T-helper 1 cell treated with Interleukin-12 subunit alpha and Interleukin-12 subunit beta and Interleukin-4 antibody, amounts not matched to agents 30 μg/mL and 1 μg/mL, for 36 hours (primary cell): ENCODE results near the gene ENDOD1.

Experiments used
- H3K27ac Mint-ChIP-seq: one replicate; pipeline ENCODE4 v1.8.0; 2021; ENCODE audit warnings: mild to moderate bottlenecking, mixed read lengths
- H3K27me3 Mint-ChIP-seq: one replicate; pipeline ENCODE4 v1.8.0; 2021; ENCODE audit warnings: low read depth, mixed read lengths
- H3K36me3 Mint-ChIP-seq: one replicate; pipeline ENCODE4 v1.8.0; 2021; ENCODE audit warnings: low read depth, mixed read lengths
- H3K4me1 Mint-ChIP-seq: one replicate; pipeline ENCODE4 v1.8.0; 2021; ENCODE audit warnings: low read depth, mixed read lengths
- H3K4me3 Mint-ChIP-seq: one replicate; pipeline ENCODE4 v1.8.0; 2021; ENCODE audit warnings: mild to moderate bottlenecking, moderate library complexity, mixed read lengths
- H3K9me3 Mint-ChIP-seq: one replicate; pipeline ENCODE4 v1.8.0; 2021; ENCODE audit warnings: mixed read lengths

Gene ENDOD1

GRCh38 chr11:95086151-95086550 lies 3.5 kb upstream of the ENDOD1 start:
- no peak overlapping the region for H3K27ac Mint-ChIP-seq
- H3K4me1 Mint-ChIP-seq = peaks cover 40% of the 10 kb centered on the region
- H3K4me3 Mint-ChIP-seq = no peak overlapping the region
- no peaks in the 10 kb centered on the region for H3K9me3 Mint-ChIP-seq
- peaks cover 4% of the 10 kb centered on the region for H3K36me3 Mint-ChIP-seq
- H3K27me3 Mint-ChIP-seq = no peaks in the 10 kb centered on the region

- no peak overlapping the region for H3K4me3 Mint-ChIP-seq
- peaks cover 49% of the 10 kb centered on the region for H3K4me1 Mint-ChIP-seq
- H3K9me3 Mint-ChIP-seq = no peaks in the 10 kb centered on the region
- peaks cover 4% of the 10 kb centered on the region for H3K36me3 Mint-ChIP-seq
- H3K27ac Mint-ChIP-seq = no peak overlapping the region
- no peaks in the 10 kb centered on the region for H3K27me3 Mint-ChIP-seq
Measured at GRCh38 chr11:95086836-95087570, 2.6 kb upstream of the ENDOD1 start.

- H3K27me3 Mint-ChIP-seq = no peaks in the 10 kb centered on the region
- H3K4me1 Mint-ChIP-seq = peaks cover 62% of the 10 kb centered on the region
- peaks cover 4% of the 10 kb centered on the region for H3K36me3 Mint-ChIP-seq
- no peaks in the 10 kb centered on the region for H3K9me3 Mint-ChIP-seq
- H3K4me3 Mint-ChIP-seq = peak overlapping the region; percentile 89
- H3K27ac Mint-ChIP-seq = peak overlapping the region; percentile 98
Measured at GRCh38 chr11:95088946-95089619, 563 bp upstream of the ENDOD1 start.

- Mint-ChIP-seq H3K4me1 (peaks cover 59% of the 10 kb centered on the region), H3K36me3 (peaks cover 7% of the 10 kb centered on the region), H3K9me3 (no peaks in the 10 kb centered on the region), H3K4me3 (peak overlapping the region; percentile 8), H3K27me3 (no peaks in the 10 kb centered on the region), H3K27ac (no peak overlapping the region)
Measured at GRCh38 chr11:95091663-95092180, 2.1 kb downstream of the ENDOD1 start.

GRCh38 chr11:95092549-95093324 lies 3.1 kb downstream of the ENDOD1 start:
- H3K4me1 Mint-ChIP-seq = peaks cover 64% of the 10 kb centered on the region
- no peaks in the 10 kb centered on the region for H3K9me3 Mint-ChIP-seq
- peak overlapping the region; percentile 4 for H3K27ac Mint-ChIP-seq
- peaks cover 14% of the 10 kb centered on the region for H3K36me3 Mint-ChIP-seq
- H3K27me3 Mint-ChIP-seq = no peaks in the 10 kb centered on the region
- peak overlapping the region; percentile 56 for H3K4me3 Mint-ChIP-seq

GRCh38 chr11:95093548-95093947 lies 3.9 kb downstream of the ENDOD1 start:
- peak overlapping the region; percentile 56 for H3K4me3 Mint-ChIP-seq
- no peaks in the 10 kb centered on the region for H3K9me3 Mint-ChIP-seq
- no peaks in the 10 kb centered on the region for H3K27me3 Mint-ChIP-seq
- H3K27ac Mint-ChIP-seq = no peak overlapping the region
- peaks cover 14% of the 10 kb centered on the region for H3K36me3 Mint-ChIP-seq
- peaks cover 61% of the 10 kb centered on the region for H3K4me1 Mint-ChIP-seq

GRCh38 chr11:95095858-95096587 lies 6.4 kb downstream of the ENDOD1 start:
- H3K36me3 Mint-ChIP-seq = peaks cover 12% of the 10 kb centered on the region
- H3K9me3 Mint-ChIP-seq = no peaks in the 10 kb centered on the region
- H3K27ac Mint-ChIP-seq = peak overlapping the region; percentile 42
- H3K4me3 Mint-ChIP-seq = no peak overlapping the region
- peaks cover 48% of the 10 kb centered on the region for H3K4me1 Mint-ChIP-seq
- H3K27me3 Mint-ChIP-seq = no peaks in the 10 kb centered on the region

- no peaks in the 10 kb centered on the region for H3K9me3 Mint-ChIP-seq
- H3K4me3 Mint-ChIP-seq = no peak overlapping the region
- H3K27ac Mint-ChIP-seq = peak overlapping the region; percentile 0
- H3K36me3 Mint-ChIP-seq = peaks cover 14% of the 10 kb centered on the region
- no peaks in the 10 kb centered on the region for H3K27me3 Mint-ChIP-seq
- H3K4me1 Mint-ChIP-seq = peaks cover 36% of the 10 kb centered on the region
Measured at GRCh38 chr11:95097209-95097608, 7.6 kb downstream of the ENDOD1 start.

GRCh38 chr11:95098826-95099225 lies 9.2 kb downstream of the ENDOD1 start:
- Mint-ChIP-seq H3K9me3 (no peaks in the 10 kb centered on the region), H3K4me3 (no peak overlapping the region), H3K4me1 (peaks cover 21% of the 10 kb centered on the region), H3K27ac (no peak overlapping the region), H3K27me3 (no peaks in the 10 kb centered on the region), H3K36me3 (peaks cover 14% of the 10 kb centered on the region)

GRCh38 chr11:95100191-95100648 lies 10.6 kb downstream of the ENDOD1 start:
- H3K27ac Mint-ChIP-seq = no peak overlapping the region
- H3K9me3 Mint-ChIP-seq = no peaks in the 10 kb centered on the region
- H3K36me3 Mint-ChIP-seq = peaks cover 13% of the 10 kb centered on the region
- H3K4me1 Mint-ChIP-seq = peaks cover 13% of the 10 kb centered on the region
- no peak overlapping the region for H3K4me3 Mint-ChIP-seq
- no peaks in the 10 kb centered on the region for H3K27me3 Mint-ChIP-seq

GRCh38 chr11:95100856-95101507 lies 11.3 kb downstream of the ENDOD1 start:
- no peaks in the 10 kb centered on the region for H3K9me3 Mint-ChIP-seq
- H3K4me1 Mint-ChIP-seq = peaks cover 12% of the 10 kb centered on the region
- H3K27ac Mint-ChIP-seq = no peak overlapping the region
- no peaks in the 10 kb centered on the region for H3K27me3 Mint-ChIP-seq
- peaks cover 14% of the 10 kb centered on the region for H3K36me3 Mint-ChIP-seq
- no peak overlapping the region for H3K4me3 Mint-ChIP-seq

- H3K4me1 Mint-ChIP-seq = peaks cover 8% of the 10 kb centered on the region
- H3K27me3 Mint-ChIP-seq = no peaks in the 10 kb centered on the region
- H3K36me3 Mint-ChIP-seq = peaks cover 12% of the 10 kb centered on the region
- H3K27ac Mint-ChIP-seq = no peak overlapping the region
- H3K9me3 Mint-ChIP-seq = no peaks in the 10 kb centered on the region
- no peak overlapping the region for H3K4me3 Mint-ChIP-seq
Measured at GRCh38 chr11:95101935-95102334, 12.3 kb downstream of the ENDOD1 start.

GRCh38 chr11:95102733-95103132 lies 13.1 kb downstream of the ENDOD1 start:
- peaks cover 6% of the 10 kb centered on the region for H3K36me3 Mint-ChIP-seq
- peaks cover 2% of the 10 kb centered on the region for H3K4me1 Mint-ChIP-seq
- no peaks in the 10 kb centered on the region for H3K27me3 Mint-ChIP-seq
- no peaks in the 10 kb centered on the region for H3K9me3 Mint-ChIP-seq
- H3K4me3 Mint-ChIP-seq = no peak overlapping the region
- no peak overlapping the region for H3K27ac Mint-ChIP-seq
